Stimulated activated naive CD4-positive, alpha-beta T cell (primary cell): ENCODE measurements around the gene KRT72.

ENCODE experiments used
- DNase-seq, 6 experiments: peaks; one replicate each; lab custom pipeline; 2025; lab: John Stamatoyannopoulos, UW

Gene KRT72

DNA sequence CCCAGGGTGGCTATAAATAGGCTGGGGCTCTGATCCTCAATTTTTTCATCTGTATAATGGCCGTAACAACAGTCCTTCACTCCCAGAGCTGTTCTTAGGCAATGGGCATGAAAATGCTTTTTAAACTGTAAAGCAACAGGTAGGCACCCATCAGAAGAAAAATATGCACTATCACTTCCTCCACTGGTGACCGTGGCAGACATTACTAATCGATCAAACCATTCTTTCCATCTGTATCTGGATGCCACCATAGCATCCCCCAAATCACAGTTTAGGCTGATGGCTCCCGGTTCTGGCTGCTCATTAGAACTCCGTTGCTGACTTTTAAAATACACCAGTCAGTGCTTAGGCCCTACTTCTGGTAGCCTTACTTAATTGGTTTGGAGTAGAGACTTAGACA, 59.6 kb downstream of the KRT72 start:
- no peak for DNase-seq

DNA sequence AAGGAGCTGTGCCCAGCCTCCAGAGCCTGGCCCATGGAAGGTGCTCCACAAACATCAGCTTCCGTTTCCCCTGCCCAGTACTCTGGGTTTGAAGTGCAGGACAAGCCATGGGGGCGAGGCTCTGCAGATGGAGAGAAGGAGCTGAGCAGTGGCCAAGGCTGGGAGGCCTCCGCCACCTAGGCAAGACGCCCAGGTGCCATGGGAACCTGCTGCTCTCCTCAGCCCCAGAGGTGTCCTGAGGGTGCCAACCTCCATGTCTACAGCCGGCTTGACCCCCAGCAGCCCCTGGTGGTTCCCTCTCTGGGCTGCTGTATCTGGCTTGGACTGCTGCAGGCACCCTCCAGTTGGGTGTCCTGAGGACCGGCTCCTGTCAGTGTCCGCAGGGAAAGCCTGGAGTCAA, 60.7 kb downstream of the KRT72 start:
- DNase-seq, result no peak

DNA sequence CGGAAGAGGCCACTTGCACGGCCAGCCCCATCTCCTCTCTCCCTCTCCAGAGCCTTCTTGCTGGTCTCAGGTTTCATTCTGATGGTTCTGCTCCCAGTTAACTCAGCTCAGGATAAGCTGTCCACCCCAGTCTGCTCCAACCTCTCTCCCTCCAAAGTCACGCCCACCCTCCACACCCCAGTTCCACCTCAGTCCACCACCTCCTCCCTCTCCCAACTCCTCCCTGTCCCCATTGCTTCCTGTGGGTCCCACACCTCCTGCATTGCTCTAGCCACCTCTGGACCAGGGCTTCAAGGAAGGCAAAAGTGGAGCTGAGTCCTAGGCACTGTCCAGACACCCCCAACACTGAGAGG, 61.5 kb downstream of the KRT72 start:
- no peak for DNase-seq

DNA sequence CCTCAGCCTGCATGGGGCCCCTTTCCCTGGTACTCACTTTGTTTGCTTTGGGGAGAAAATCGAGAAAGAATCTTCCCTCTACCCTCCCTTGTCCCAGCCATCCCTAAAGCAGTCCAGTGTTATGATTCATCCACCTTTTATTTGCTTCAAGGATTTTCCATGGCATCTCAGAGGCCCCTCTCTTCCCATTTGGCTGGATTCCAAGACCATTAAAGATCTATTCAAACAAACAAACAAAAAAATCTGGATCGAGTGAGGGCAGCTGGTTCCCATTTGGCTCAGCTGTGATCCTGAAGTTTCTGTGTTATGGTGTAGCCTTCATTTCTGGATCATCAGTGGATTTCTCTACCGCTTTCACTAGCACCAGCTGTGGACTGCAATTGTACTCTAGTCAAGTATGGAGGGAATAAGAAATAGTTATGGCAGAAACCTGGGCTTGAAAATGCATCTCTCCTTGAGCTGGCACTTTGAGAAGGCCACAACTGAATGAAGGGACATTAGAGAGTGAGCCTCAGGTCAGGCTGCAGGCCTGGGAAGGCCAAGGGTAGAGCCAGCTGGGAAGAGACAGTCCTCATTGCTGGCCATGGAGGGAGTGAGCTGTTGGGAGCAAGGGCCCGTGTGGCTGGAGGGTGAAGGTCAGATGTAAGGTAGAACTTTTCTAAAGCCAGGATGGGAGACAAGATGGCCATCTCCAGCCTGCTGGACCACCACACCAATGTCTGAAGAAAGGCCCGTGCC, 62.0 kb downstream of the KRT72 start:
- no peak for DNase-seq

DNA sequence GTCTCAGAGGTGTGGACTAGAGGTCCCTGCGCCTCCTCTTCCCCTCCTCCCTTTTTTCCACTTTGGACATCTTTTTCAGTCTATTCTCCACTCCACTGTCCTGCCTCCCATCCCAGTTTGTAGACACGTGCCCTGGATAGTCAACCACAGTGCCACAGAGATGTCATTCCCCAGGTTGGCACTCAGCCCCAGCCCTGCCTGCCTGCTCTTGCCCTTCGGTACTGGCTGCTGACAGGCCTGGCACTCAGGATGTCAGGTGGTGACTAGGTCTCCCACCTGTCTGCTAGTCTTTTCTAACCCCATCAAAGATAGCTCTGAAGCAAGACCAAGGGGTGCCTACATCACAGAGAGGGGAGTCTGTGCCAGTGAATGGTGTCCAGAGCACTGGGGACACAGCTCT, 64.2 kb downstream of the KRT72 start:
- no peak for DNase-seq
